DMS53 treated with DMSO at 0.1 percent for 48 hours (cell line): Measurements from ENCODE around the gene RASSF7.
"Not testable (repeated sequence)": the region's sequence is repeated elsewhere in the genome, so short reads cannot be mapped to it uniquely, and the experiment has no call there.

Source experiments
- DNase-seq: peaks from one replicate; lab custom pipeline; 2025; ENCODE audit not compliant: unreplicated experiment; lab: John Stamatoyannopoulos, UW

The RASSF7 gene

DNA sequence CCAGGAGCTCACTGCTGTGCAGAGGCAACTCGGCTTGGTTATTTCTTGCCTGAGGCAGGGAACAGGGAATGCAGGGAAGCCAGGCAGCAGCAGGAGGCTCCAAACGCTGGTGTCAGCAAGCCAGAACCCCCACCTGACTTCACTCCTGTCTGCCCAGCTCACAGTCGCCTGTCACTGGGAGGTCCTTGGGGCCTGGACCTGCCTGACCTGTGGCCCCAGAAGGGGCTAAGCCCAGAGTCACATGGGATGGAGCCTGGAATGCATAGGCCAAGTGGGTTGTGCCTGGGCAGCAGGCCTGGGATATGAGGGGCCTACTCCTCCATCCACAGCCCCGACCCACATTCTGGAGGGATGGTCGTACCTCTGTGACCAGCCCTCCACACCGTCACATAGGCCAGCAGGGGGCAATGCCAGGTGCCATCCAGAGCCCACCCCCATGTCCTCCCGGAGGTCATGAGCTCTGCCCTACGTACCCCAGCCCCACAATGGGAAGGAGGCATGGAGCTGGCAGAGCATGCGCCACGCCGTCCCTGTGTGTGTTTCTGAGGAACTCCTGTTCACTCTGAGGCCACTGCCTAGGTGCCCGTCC lies 5.2 kb downstream of the RASSF7 start:
- no peak for DNase-seq

- DNase-seq = no peak
Measured at GRCh38 chr11:567011-567628, 6.3 kb downstream of the RASSF7 start.

- DNase-seq = peak; percentile 13
Measured at GRCh38 chr11:567629-568292, 7.0 kb downstream of the RASSF7 start.

DNA sequence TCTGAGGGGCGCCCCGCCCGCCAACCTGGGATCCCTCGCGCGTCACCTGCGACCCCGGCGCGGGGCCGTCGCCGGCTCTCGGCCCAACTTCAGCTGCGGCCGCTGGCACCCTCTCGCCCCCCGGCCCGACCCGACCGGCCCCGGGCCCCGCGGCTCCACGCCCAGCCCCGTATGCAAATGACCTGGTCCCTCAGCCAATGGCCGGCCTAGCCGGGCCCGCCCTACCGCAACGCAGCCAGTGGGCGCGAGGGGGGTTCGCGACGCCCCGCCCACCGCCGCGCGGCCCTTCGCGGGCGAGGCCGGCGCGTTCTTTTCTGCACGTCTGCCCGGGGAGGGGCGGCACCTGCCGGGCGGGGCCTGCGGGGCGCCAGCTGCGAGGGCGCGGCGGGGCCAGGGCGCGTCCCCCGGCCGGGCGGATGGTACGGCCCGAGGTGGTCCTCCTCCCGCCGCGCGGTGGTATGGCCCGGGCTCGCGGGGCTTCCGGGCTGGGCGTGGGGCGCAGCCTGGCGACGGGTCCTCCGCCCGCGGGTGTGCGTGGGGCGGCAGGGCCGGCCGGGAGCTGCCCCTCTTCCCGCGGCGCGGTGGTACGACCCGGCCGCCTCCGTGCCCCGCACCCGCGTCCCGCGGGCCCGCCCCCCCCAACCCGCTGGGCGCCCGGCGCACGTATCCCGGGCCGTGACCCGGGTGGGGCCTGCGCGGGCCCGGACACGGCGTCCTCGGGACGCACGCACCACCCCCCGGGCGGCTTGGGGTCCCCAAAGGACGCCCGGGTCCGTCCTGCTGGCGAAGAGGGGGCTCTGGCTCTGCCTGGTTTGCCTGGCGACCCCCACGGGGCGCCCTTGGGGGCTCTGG lies 7.8 kb downstream of the RASSF7 start:
- peak; percentile 94 for DNase-seq

GRCh38 chr11:569158-569885 lies 8.6 kb downstream of the RASSF7 start:
- no peak for DNase-seq

- DNase-seq = no peak
Measured at GRCh38 chr11:571802-572185, 11.0 kb downstream of the RASSF7 start.

- no peak for DNase-seq
Measured at GRCh38 chr11:573146-573759, 12.5 kb downstream of the RASSF7 start.

GRCh38 chr11:574031-574570 lies 13.3 kb downstream of the RASSF7 start:
- DNase-seq = not testable (repeated sequence)

DNA sequence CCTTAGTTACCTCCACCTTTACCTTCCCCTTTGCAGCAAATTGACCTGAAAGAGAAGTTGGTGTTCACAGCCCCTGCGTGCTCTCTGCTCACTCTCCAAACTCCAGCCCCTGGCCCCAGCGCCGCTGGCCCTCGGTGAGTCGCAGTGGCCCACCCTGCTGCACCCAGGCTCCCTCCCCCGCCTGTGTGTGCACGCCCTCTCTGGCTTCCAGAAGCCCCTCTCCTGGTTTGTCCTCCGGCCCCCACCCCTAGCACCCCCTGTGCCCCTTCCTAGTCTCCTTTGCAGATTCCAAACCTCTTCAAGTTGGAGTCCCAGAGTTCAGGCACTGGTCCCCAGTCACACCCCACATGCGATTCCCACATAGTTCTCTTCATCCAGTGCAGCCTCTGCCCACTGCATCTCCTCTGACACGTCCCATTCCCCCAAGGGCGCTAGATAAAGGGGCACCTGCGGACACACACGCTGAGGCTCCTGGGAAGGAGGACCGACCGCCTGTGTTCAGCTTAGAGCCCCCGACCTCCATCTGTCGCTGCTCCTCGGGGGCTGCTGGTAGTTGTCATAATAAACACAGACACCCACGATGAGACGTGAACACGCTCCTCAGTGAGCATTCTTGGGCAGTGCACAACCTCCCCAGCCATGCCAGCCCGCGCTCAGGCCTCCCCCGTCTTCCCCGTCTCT lies 14.0 kb downstream of the RASSF7 start:
- DNase-seq = no peak

- DNase-seq = peak; percentile 57
Measured at GRCh38 chr11:575313-575995, 14.7 kb downstream of the RASSF7 start.

DNA sequence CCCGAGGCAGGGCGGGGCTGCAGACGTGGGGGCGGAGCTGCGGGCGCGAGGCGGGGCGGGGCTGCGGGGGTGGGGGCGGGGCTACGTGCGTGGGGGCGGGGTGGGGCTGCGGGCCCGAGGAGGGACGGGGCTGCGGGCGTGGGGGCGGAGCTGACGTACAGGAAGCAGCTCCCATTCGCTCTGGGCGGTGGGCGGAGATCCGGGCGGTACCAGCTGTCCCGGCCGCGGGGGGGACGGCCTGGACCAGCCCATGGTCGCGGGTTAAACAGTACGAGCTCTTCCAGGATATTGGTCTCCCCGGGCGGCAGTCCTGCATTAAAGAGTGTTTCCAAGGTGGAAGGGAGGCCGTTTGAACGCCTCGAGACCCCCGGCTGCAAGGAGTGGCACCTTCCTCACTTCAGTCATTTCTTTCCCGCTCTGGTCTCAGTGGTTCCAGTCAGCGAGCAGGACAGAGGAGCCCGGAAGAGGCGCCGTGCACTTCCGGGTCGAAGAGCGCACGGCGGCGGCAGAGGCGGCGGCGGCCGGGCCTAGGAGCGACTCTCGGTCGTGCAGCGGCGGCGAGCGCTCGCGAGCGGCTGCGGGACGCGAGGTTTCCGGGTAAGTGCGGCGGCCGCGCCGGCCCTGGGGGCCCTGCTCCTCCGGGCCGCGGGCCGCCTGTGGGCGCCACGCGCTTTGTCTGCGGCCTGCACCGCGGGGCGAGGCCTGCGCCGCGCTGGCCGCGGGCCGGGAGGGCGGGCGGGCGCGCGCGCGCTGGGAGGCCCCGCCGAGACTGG lies 15.4 kb downstream of the RASSF7 start, which contains the start of gene PHRF1:
TSS of gene PHRF1 (plus strand) at position 475 of the 773 bp plus-strand sequence. CDS start 5,043 bp downstream, outside the sequence.
- DNase-seq = peak; percentile 95

- no peak for DNase-seq
Measured at GRCh38 chr11:576811-577610, 16.2 kb downstream of the RASSF7 start.

DNA sequence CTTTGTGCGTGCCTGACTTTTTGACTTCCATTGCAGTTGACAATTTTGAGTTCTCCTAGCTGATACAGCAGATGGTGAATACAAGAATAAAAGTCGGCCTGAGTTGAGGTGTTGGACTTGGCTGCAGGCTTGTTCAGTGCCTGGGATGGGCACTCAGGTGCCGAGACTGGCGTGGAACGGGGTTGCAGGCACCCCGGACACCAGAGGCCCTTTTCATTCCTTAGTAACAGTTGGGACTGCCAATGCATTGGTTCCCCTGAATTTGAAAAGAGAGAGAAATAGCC lies 16.8 kb downstream of the RASSF7 start:
- no peak for DNase-seq

DNA sequence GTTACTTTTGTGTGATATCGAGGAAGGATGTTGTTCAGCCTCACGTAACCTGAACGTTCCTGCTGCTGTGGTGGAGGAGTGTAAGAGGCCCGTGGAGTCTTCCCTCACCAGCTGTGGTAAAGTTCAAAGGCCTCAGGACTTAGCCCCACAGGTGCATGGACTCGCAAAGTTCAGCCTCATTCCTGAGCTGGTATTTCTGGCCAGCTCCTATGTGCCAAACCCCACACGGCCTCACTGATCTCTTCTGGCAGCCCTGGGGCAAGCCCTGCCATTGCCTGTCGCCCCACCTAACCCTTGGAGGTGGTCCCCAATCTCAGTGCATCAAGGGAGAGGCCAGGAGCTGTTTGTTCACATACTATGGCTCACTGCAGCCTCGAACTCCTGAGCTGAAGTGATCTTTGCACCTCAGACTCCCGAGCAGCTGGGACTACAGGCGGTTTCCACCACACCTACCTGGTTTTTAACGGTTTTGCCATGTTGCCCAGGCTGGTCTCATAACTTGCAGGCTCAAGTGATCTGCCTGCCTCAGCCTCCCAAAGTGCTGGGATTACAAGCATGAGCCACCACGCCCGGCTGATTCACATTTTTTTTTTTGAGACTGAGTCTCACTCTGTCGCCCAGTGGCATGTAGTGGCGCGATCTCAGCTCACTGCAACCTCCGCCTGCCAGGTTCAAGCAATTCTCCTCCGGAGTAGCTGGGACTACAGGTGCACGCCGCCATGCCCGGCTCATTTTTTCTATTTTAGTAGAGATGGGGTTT lies 17.7 kb downstream of the RASSF7 start:
- DNase-seq = no peak

DNA sequence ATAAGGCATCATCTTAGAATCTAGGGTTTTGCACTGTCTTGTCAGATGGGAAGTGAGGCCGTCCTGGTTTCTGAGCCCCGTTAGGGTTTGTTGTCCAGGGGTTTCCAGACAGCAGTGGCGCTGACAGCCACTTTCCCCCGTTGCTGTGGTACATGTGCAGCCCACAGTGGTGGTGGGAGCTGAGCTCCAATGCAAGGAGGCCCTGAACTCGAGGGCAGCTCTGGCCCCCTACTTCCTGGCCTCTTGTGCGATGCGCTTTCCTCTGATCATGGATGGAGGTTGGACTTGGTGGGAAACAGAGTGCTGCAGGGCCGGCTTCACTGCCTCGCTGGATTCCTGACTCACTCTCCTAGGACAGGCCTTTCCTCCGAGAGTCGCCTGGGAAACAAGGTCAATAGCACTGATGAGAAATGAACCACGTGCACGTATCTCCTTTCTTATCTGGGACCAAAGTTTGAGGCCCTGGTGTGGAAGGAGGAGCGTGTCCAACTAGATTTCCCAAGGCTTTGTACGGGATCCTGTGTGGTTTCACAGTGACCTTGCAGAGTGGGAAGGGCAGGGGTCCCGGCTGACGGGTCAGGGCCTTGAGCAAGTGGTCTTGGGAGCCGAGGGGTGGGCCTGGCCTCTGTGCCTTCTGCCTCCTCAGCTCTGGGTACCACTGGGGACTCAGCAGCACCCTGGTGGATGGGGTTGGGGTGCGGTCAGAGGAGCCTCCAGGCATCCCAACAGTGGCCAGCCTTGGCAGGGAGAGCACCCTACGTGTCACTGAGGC lies 19.2 kb downstream of the RASSF7 start:
- DNase-seq = no peak

GRCh38 chr11:581342-581741 lies 20.6 kb downstream of the RASSF7 start:
- no peak for DNase-seq
